UCSD-AML1 (cell line): Measurements from ENCODE around the gene TMOD2.

Experiments
- DNase-seq: peaks from one replicate; lab custom pipeline; 2025; ENCODE audit not compliant: unreplicated experiment; lab: John Stamatoyannopoulos, UW

Gene TMOD2

GRCh38 chr15:51849860-51850259, 98.5 kb downstream of the TMOD2 start:
- no peak for DNase-seq

GRCh38 chr15:51853998-51854397, 102.6 kb downstream of the TMOD2 start:
- DNase-seq, result no peak

GRCh38 chr15:51855612-51856011, 104.2 kb downstream of the TMOD2 start:
- DNase-seq, result no peak

GRCh38 chr15:51856714-51857380, 105.5 kb downstream of the TMOD2 start:
- no peak for DNase-seq

GRCh38 chr15:51861557-51862359, 110.4 kb downstream of the TMOD2 start:
- DNase-seq, result peak; percentile 35

GRCh38 chr15:51863131-51863530, 111.7 kb downstream of the TMOD2 start:
- DNase-seq, result no peak

GRCh38 chr15:51864408-51865056, 113.1 kb downstream of the TMOD2 start:
- no peak for DNase-seq

GRCh38 chr15:51865317-51865716, 113.9 kb downstream of the TMOD2 start:
- no peak for DNase-seq
